H54 (cell line): ENCODE data around the gene TMPRSS15.
A peak's percentile ranks its signal among the peaks of the same experiment; 100 is the strongest.
"Not testable (repeated sequence)": the region's sequence is repeated elsewhere in the genome, so short reads cannot be mapped to it uniquely, and the experiment has no call there.

Experiments
- DNase-seq: peaks from one replicate; pipeline ENCODE4 v3.0.0; 2011; ENCODE audit warnings: low spot score, mixed read lengths; ENCODE audit not compliant: insufficient read length
- FAIRE-seq: peaks from 3 replicates; lab custom pipeline; 2011; peaks lifted over from hg19 to GRCh38; lab: Jason Lieb, UNC
- POLR2A ChIP-seq: IDR thresholded peaks from 2 replicates; pipeline ENCODE4 v1.6.1; 2011; ENCODE audit warnings: low read depth, mild to moderate bottlenecking, low read length

Gene TMPRSS15

DNA sequence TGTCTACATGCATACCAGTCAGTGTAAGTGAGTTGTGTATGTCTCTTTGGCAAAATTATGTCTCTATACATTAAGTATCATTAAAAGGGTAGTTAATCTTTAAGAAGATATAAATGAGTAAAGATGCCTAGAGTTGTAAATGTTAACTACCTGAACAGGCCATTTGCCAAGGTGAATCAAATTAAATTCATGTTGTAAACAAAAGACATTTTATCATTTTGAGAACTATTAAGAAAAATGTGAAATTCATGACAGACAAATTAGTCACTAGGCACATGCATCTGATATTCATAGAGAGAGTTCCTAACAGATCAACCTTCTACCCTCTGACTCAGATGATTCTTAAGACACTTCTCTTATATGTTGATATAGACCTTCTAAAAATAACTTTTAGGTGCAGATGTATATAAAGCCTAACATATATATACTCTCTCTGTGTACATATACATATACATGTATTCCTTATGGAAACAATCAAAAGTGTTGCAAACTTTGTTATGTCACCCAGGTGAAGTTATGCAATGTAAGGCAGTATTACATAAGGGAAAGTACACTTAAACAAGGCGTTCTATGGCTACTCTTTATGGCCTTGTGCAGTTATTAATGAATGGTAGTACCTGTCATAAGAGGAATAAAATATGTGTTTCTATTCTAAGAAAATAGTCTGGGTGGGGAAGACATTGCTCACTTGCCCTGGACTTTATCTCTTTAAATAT, at the start of gene TMPRSS15:
Gene TMPRSS15 (minus strand): TSS at position 51 of the 716 bp plus-strand sequence. CDS start 163 bp downstream, outside the sequence.
- DNase-seq (no peak), FAIRE-seq (no peak)
- TF ChIP-seq POLR2A: no peak

DNA sequence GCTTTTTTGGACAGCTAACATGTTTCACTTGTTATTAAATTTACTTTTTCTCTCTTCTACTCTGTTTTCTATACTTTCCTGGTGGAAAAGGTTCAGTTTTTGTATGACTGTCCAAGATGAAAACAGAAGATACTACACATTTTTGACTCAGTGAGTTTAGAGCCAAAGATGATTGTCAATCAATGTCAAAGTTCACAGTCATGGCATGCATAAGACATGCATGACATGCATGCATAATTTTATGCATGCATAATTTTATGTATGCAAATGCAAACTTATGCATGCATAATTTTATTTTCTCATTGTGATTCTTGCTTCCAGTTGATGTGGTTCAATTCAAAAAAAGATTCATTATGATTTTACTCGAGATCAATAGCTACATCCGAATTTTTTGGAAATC, 48.1 kb upstream of the TMPRSS15 start:
- no peak for FAIRE-seq
- DNase-seq: no peak
- TF ChIP-seq POLR2A: no peak

DNA sequence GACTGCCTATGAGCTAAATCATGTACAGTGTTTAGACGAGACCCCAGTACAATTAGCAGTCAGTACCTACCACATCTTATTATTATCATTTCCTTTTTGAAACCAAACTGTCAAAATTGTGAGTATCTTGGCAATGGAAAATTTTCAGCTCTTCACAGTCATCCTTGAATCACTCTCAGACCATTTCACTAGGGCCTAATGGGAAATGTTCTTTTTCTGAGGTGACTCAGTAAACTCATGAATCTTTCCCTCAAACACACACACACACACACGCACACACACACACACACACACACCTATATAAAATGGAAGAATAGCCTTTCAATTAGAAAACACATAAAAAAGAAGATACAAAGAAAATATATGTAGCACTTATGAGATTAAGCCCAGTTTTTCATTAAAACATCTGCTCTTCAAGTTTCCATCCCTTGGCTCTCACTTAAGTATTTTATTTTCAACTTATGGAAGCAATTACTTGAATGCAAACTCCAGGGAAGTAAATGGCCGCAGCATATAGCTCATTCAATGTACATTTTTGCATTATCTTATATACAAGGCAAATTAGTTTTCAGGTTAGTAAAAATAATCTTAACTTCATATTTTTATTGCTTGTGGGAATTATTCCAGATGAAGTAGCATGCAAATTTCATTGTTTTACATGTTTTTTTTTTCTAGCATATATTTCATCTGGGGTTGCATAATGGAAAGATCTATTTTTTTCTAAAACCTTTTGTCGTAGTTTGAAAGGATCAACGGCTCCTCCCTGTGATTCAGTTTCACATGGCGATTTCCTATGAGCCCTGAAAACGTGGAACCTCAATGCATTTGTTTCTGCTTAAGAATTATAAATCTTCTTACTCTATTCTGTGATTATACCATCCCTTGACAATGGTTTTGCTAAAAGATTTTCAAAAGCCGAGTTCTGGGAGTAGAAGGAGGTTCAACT, 46.3 kb upstream of the TMPRSS15 start:
- TF ChIP-seq POLR2A: no peak
- no peak for DNase-seq
- FAIRE-seq: peak; percentile 30

DNA sequence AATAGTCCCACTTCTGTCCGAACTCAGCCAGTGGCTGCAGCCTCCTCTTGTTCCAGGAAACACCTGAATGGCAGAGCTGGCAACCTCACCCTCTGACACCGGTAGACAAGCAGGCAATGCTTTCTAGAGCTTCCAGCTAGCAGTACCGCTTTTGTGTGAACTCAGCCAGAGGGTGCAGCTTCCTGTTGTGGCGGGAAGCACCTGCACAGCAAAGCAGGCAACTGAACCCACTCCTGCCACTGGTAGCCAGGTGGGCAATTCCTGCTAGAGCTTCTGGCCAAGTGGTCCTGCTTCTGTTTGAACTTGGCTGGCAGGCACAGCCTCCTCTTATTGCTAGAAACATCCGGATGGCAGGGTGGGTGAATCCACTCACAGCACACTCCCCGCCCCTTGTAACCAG, 40.1 kb upstream of the TMPRSS15 start:
- DNase-seq: no peak
- no peak for FAIRE-seq
- TF ChIP-seq POLR2A: no peak

DNA sequence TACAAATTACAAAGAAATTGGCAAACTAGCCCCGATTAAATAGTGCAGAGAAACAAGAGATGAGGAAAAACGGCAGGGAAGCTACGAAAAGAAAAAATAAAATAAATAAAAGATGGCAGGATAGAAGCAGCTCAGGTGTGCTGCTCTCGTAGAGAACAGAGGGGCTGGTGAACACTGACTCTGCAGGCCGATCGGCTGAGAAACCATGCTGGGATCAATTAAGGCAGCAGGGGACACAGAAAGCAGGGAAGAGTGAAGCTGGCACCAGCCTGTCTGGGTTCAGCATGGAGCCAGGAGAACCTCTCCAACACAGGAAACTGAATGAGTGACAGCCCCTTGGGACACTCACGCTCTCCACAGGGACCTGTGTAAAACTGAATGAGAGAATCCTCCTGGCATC, 39.5 kb upstream of the TMPRSS15 start:
- FAIRE-seq: no peak
- DNase-seq: no peak
- TF ChIP-seq POLR2A: no peak

DNA sequence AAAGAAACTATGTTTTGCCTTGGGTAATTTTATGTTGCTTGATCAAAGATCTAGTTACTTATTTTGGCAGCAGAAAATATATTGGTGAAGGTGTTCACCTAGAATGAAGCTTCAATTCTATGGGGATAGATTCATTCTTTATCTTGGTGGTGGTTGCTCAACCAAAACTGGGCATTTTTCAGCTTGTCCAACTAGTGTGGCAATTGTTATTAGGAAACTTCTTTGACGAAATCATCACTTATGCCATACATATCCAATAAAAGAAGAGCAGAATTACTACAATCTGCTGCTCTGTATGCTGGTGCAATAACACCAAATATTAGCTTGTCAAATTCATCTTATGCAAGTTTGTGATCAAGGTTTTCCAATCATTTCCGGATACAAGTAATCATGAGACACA, 26.8 kb upstream of the TMPRSS15 start:
- DNase-seq: no peak
- no peak for TF ChIP-seq POLR2A
- FAIRE-seq: no peak

DNA sequence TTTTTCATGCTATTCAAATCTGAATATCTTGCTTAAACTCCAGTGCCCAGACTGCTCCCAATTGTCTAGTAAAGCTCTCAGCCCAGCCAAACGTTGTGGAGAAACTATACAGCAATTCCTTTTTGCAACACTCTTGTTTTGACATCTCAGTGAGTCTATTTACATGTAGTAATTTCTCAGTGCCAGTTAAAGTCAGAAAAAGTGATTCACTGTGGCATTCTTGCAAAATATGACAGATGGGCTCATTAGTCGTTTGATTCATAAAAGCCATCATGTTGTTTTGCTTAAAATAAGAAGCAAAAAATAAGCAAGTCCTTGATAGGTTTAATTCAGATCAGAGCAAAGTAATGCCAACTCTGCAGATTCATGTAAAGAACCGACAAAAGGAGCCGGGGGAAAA, 20.7 kb upstream of the TMPRSS15 start:
- DNase-seq (no peak), FAIRE-seq (no peak)
- no peak for TF ChIP-seq POLR2A

DNA sequence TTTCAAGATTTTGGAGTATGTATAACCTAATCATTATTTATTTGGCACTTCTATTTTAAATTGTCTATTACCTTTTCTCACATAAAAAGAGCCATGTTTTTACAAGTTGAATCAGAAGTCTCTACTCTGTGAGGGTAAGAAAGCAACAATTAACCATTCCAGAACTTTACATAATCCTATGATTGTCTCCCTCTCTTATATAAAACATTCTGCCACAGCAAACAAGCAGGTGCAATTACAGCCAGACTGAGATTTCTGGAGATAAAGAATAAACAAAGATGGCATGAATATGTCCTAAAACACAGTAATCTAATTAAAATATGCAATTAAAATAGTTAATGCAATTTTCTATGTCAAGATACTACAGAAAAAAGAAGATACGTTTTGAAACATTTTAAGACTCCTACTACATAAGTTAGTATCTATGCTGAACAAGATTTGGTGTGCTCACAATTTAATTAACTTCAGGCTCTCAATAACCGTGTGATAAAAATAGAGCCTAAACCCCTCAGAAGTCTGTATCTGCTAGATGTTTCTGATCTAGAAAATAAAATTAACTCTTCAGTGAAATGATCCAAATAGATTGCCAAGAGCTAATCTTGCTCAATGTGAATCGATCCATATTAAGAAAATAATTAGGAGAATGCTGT, 13.7 kb upstream of the TMPRSS15 start:
- TF ChIP-seq POLR2A: no peak
- FAIRE-seq (no peak), DNase-seq (no peak)

DNA sequence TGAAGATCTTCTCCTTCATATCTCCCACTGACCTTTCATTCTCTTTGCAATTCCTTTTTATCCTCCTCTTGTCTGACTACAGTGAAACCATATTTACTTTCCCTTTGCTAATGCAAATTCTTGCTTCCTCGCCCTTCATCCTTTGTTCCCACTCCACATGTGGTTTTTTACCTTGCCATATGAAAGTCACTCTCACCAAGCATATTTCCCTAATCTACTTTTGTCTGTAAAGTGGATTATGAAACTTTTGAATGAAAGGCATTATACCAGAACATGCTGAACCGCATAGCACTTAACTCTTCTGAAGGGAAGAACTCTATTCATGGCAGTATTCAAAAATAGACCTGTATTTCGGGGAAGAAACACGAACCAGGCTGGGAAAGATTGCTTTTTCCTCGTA, 8.0 kb upstream of the TMPRSS15 start:
- DNase-seq (no peak), FAIRE-seq (no peak)
- no peak for TF ChIP-seq POLR2A

DNA sequence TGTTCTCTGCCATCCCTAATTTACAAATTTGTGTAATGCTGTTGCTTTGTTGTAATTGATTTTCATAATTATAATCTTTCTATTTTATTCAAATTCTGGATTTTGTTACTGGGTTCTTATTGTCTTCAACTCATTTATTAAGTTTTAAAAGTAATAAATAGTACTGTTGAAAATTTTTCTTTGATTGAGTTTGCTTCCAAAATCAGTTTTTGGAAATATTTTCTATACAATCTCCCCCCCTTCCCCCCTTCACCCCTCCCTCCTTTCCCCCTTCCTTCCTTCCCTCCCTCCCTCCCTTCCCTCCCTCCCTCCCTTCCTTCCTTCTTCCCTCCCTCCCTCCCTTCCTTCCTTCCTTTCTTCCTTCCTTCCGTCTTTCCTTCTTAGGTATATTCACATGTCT, 6.0 kb upstream of the TMPRSS15 start:
- DNase-seq (no peak), FAIRE-seq (no peak)
- no peak for TF ChIP-seq POLR2A

DNA sequence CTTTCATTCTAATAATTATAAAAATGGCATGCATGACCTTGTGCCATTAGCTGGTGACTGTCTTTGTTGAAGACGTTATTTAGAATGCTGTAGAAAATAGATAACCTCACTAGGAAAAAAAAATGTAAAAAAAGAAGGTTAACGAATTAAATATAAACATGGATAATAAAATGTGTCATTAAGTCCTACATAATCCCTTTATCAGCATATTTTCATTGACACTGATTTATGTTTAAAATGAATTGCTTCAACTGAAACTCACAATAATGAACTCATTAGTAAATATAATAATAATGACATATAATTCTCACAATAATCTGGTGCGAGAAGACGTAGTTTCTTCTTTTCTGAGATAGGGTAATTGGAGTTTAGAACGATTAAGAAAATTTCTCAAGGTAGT, 4.7 kb downstream of the TMPRSS15 start:
- no peak for DNase-seq
- no peak for FAIRE-seq
- no peak for TF ChIP-seq POLR2A

DNA sequence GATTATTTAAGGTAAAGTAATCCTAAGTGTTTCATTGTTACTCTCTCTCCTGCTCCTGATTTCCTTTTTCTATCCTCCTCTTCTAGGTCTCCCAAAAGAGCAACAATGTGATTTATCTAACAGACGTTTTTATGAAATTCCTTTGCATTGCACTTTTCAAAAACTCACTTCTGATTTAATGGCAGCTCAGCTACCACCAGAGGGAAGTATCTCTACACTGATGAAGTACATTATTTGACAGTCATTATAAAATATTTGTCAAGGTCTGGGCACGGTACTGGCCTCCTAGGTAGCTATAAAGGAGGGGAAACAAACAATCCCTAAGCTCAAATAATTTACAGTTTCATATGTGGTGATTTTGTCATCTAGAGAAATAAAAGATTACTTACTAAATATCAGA, 15.6 kb downstream of the TMPRSS15 start:
- no peak for TF ChIP-seq POLR2A
- no peak for FAIRE-seq

DNA sequence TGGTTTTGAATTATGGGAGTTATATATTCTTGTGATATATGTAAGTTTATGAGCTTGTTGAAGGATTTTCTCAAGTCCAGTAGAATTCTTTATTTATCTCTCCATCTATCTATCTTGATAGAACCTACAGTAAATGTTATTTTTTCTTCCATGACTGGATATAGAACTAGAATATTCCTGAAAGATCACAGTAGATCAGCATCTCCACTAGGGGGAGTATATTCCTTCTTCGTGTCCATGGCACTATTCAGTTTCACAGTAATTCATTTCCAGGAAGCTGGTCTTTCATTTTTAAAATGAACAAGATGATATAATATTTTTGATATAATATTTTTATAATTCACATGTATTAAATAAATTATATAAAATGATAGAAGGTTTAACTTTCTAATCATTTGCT, 18.8 kb downstream of the TMPRSS15 start:
- no peak for TF ChIP-seq POLR2A
- no peak for FAIRE-seq
- DNase-seq: peak; percentile 5

More for the DNA sequence above, 15.6 kb downstream of the TMPRSS15 start:
- DNase-seq: no peak

DNA sequence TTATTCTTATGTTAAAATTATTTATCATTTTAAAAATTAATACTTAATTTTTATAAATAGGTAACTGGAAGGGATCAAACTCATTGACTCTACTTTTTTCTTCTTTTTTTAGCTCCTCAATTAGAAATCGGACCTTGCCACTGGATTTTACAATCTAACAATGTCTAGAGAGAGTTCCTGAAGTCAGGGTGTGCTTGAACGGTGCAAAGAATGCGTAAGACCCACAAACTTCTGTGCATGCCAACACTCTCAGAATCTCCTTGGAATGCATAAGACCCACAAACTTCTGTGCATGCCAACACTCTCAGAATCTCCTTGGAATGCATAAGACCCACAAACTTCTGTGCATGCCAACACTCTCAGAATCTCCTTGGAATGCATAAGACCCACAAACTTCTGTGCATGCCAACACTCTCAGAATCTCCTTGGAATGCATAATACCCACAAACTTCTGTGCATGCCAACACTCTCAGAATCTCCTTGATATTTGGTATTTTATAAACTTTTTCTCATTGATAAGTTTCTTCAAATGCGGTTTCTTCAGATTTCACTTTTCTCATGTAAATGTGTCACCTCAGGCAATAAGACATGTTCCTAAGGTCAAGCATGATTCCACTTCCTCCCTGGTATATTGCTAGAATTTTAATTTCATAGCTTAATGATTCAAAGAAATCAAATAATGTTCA, 20.5 kb downstream of the TMPRSS15 start:
- not testable (repeated sequence) for FAIRE-seq, DNase-seq
